GM12878 (cell line): ENCODE data around the gene SEC16A. TPM values are rescaled to one million over a fixed set of nuclear protein-coding genes. Genes with fewer than 3 reads are reported as not detected.

Experiments used
- PAX5 ChIP-seq: IDR thresholded peaks from 2 replicates; pipeline ENCODE4 v1.6.1; 2011; ENCODE audit warnings: low read depth, low read length, borderline replicate concordance
- POLR2AphosphoS5 ChIP-seq: IDR thresholded peaks from 2 replicates; pipeline ENCODE4 v1.6.1; 2011; ENCODE audit warnings: mild to moderate bottlenecking, low read length, inconsistent platforms
- SREBF1 ChIP-seq: IDR thresholded peaks from 2 replicates; pipeline ENCODE4 v1.6.1; 2012; ENCODE audit warnings: mild to moderate bottlenecking, low read length
- TARDBP ChIP-seq: IDR thresholded peaks from 2 replicates; pipeline ENCODE4 v1.6.1; 2016; ENCODE audit warnings: borderline replicate concordance
- TCF12 ChIP-seq: IDR thresholded peaks from 2 replicates; pipeline ENCODE4 v1.6.1; 2011; ENCODE audit warnings: low read depth, mild to moderate bottlenecking, low read length
- polyA plus RNA-seq, 11 experiments: library from polyadenylated mRNA; depleted of rRNA in 4 of 11; unstranded in 6 of 11; stranded (reverse) in 5 of 11; fragments of >200 nt; fragmentation: Nextera tagmentation in 4 of 11; fragmentation: Illumina TruSeq in 1 of 11; extraction: Ambion mirVana in 4 of 11; extraction: Trizol in 1 of 11; gene quantifications; 1 replicate in 1 of 11; 2 replicates in 10 of 11; pipeline versions ENCODE4 v1.2.1 to v1.2.3, GENCODE V29; 2011 to 2016; ENCODE audit warnings: inconsistent platforms in 2 of 11, missing spikeins in 2 of 11, low read depth in 1 of 11
- total RNA-seq, 4 experiments: library from RNA; depleted of rRNA in 3 of 4; stranded (reverse); fragments of >200 nt in 3 of 4; fragmentation: Illumina TruSeq in 1 of 4; extraction: Trizol in 1 of 4; gene quantifications; 2 replicates each; pipeline versions ENCODE4 v1.2.1 to v1.2.3, GENCODE V29; 2013 to 2021
- TF ChIP-seq, protein P1 (sequence below): fragments of 450-650 bp; formaldehyde crosslinking; IDR thresholded peaks from 2 replicates; pipeline ENCODE4 v1.4.0; 2022; ENCODE audit warnings: mild to moderate bottlenecking, moderate library complexity
- TF ChIP-seq, protein P2 (sequence below): fragments of 450-650 bp; IDR thresholded peaks from 2 replicates; pipeline ENCODE4 v1.6.1; 2017; ENCODE audit warnings: mild to moderate bottlenecking, moderate library complexity
- TF ChIP-seq, protein P3 (sequence below): IDR thresholded peaks from 2 replicates; pipeline ENCODE4 v1.6.1; 2011; ENCODE audit warnings: low read depth, mild to moderate bottlenecking, low read length, moderate library complexity, borderline replicate concordance; ENCODE audit errors: extremely low read depth

The SEC16A gene
- total and polyA plus RNA-seq, 10 of the 15 experiments (the other 5 are each of a cell fraction or from before 2014, with no cell fraction given): 9.9 to 59.1 (median 21.7) TPM

DNA sequence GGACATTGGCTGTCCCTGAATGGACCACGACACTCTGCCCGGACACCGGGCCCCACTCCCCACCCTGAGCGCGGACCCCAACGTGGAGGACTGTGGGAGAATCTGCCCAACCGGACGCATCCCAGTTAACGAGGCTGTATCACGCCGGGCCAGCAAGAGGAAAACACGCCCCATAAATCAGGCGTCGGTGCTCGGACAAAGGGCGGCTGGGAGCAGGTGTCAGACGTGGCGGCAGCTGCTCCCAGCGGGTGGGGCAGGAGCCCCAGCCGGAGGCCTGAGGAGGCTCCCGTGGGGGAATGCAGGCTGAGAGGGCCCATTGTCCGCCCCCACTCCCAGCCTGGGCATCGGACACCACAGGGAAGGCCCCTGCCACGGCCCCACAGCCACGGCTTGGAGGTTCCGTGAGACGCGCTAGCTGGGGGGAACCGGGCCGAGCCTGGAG, 43.8 kb upstream of the SEC16A start (continued):
- TF ChIP-seq, protein P1, sequence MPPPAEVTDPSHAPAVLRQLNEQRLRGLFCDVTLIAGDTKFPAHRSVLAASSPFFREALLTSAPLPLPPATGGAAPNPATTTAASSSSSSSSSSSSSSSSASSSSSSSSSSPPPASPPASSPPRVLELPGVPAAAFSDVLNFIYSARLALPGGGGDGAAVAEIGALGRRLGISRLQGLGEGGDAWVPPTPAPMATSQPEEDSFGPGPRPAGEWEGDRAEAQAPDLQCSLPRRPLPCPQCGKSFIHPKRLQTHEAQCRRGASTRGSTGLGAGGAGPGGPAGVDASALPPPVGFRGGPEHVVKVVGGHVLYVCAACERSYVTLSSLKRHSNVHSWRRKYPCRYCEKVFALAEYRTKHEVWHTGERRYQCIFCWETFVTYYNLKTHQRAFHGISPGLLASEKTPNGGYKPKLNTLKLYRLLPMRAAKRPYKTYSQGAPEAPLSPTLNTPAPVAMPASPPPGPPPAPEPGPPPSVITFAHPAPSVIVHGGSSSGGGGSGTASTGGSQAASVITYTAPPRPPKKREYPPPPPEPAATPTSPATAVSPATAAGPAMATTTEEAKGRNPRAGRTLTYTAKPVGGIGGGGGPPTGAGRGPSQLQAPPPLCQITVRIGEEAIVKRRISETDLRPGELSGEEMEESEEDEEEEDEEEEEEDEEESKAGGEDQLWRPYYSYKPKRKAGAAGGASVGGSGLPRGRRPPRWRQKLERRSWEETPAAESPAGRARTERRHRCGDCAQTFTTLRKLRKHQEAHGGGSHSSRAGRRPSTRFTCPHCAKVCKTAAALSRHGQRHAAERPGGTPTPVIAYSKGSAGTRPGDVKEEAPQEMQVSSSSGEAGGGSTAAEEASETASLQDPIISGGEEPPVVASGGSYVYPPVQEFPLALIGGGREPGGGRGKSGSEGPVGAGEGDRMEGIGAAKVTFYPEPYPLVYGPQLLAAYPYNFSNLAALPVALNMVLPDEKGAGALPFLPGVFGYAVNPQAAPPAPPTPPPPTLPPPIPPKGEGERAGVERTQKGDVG: no peak
- TF ChIP-seq POLR2AphosphoS5 (no peak), PAX5 (no peak), SREBF1 (no peak), TCF12 (no peak), TARDBP (no peak)
- TF ChIP-seq, protein P2, sequence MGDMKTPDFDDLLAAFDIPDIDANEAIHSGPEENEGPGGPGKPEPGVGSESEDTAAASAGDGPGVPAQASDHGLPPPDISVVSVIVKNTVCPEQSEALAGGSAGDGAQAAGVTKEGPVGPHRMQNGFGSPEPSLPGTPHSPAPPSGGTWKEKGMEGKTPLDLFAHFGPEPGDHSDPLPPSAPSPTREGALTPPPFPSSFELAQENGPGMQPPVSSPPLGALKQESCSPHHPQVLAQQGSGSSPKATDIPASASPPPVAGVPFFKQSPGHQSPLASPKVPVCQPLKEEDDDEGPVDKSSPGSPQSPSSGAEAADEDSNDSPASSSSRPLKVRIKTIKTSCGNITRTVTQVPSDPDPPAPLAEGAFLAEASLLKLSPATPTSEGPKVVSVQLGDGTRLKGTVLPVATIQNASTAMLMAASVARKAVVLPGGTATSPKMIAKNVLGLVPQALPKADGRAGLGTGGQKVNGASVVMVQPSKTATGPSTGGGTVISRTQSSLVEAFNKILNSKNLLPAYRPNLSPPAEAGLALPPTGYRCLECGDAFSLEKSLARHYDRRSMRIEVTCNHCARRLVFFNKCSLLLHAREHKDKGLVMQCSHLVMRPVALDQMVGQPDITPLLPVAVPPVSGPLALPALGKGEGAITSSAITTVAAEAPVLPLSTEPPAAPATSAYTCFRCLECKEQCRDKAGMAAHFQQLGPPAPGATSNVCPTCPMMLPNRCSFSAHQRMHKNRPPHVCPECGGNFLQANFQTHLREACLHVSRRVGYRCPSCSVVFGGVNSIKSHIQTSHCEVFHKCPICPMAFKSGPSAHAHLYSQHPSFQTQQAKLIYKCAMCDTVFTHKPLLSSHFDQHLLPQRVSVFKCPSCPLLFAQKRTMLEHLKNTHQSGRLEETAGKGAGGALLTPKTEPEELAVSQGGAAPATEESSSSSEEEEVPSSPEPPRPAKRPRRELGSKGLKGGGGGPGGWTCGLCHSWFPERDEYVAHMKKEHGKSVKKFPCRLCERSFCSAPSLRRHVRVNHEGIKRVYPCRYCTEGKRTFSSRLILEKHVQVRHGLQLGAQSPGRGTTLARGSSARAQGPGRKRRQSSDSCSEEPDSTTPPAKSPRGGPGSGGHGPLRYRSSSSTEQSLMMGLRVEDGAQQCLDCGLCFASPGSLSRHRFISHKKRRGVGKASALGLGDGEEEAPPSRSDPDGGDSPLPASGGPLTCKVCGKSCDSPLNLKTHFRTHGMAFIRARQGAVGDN: no peak
- TF ChIP-seq, protein P3, sequence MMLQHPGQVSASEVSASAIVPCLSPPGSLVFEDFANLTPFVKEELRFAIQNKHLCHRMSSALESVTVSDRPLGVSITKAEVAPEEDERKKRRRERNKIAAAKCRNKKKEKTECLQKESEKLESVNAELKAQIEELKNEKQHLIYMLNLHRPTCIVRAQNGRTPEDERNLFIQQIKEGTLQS: no peak
